Glutamatergic neuron (in vitro differentiated cells): Measurements from ENCODE around the gene PSORS1C2. TPM values are rescaled to one million over a fixed set of nuclear protein-coding genes. Genes with fewer than 3 reads are reported as not detected.

ENCODE experiments used
- DNase-seq: peaks from one replicate; pipeline ENCODE4 v3.0.0; 2022
- H3K27ac Mint-ChIP-seq: one replicate; pipeline ENCODE4 v1.8.0; 2020; ENCODE audit warnings: mild to moderate bottlenecking, mixed read lengths, inconsistent platforms; ENCODE audit not compliant: unreplicated experiment
- H3K27me3 Mint-ChIP-seq: one replicate; pipeline ENCODE4 v1.8.0; 2020; ENCODE audit warnings: mild to moderate bottlenecking, moderate library complexity, mixed read lengths, inconsistent platforms; ENCODE audit not compliant: unreplicated experiment
- H3K36me3 Mint-ChIP-seq: one replicate; pipeline ENCODE4 v1.8.0; 2020; ENCODE audit warnings: mild to moderate bottlenecking, mixed read lengths, inconsistent platforms; ENCODE audit not compliant: unreplicated experiment
- H3K4me1 Mint-ChIP-seq: one replicate; pipeline ENCODE4 v1.8.0; 2020; ENCODE audit warnings: mild to moderate bottlenecking, low read depth, mixed read lengths, inconsistent platforms; ENCODE audit not compliant: unreplicated experiment
- H3K4me3 Mint-ChIP-seq: one replicate; pipeline ENCODE4 v1.8.0; 2020; ENCODE audit warnings: mild to moderate bottlenecking, mixed read lengths, inconsistent platforms; ENCODE audit not compliant: unreplicated experiment
- H3K9me3 Mint-ChIP-seq: one replicate; pipeline ENCODE4 v1.8.0; 2020; ENCODE audit warnings: mild to moderate bottlenecking, moderate library complexity, mixed read lengths, inconsistent platforms; ENCODE audit not compliant: unreplicated experiment
- CTCF ChIP-seq: fragments of 200-600 bp; sonication (generic); IDR thresholded peaks from one replicate; pipeline ENCODE4 v1.5.0; 2021; ENCODE audit not compliant: partially characterized antibody, unreplicated experiment
- total RNA-seq: library from RNA; stranded (reverse); fragmentation: NEBNext Ultra II Directional; extraction: Animal tissue kit (Norgen Biotek cat#: 25700); gene quantifications from one replicate; pipeline ENCODE4 v1.2.1, GENCODE V29; 2021; ENCODE audit not compliant: unreplicated experiment

Gene PSORS1C2
- total RNA-seq, 1 donor from 2014 or later: 0.49 TPM

- no peak for DNase-seq
- H3K9me3 Mint-ChIP-seq: no peaks in the 10 kb centered on the region
- H3K4me3 Mint-ChIP-seq: no peak overlapping the region
- H3K27ac Mint-ChIP-seq: no peak overlapping the region
- H3K4me1 Mint-ChIP-seq: no peaks in the 10 kb centered on the region
- no peaks in the 10 kb centered on the region for H3K36me3 Mint-ChIP-seq
- TF ChIP-seq CTCF: no peak
- peaks cover 6% of the 10 kb centered on the region for H3K27me3 Mint-ChIP-seq
These were observed 42.7 kb downstream of the PSORS1C2 start for GRCh38 chr6:31096215-31096614.

GRCh38 chr6:31094389-31094881 lies 44.4 kb downstream of the PSORS1C2 start:
- no peak for DNase-seq
- no peak for TF ChIP-seq CTCF
- Mint-ChIP-seq H3K4me1 (no peaks in the 10 kb centered on the region), H3K9me3 (no peaks in the 10 kb centered on the region), H3K27me3 (peaks cover 6% of the 10 kb centered on the region), H3K4me3 (no peak overlapping the region), H3K27ac (peak overlapping the region; percentile 20), H3K36me3 (no peaks in the 10 kb centered on the region)

- H3K27me3 Mint-ChIP-seq: peaks cover 6% of the 10 kb centered on the region
- H3K36me3 Mint-ChIP-seq: no peaks in the 10 kb centered on the region
- H3K4me3 Mint-ChIP-seq: no peak overlapping the region
- no peaks in the 10 kb centered on the region for H3K9me3 Mint-ChIP-seq
- no peak for DNase-seq
- H3K27ac Mint-ChIP-seq: no peak overlapping the region
- no peaks in the 10 kb centered on the region for H3K4me1 Mint-ChIP-seq
- TF ChIP-seq CTCF: no peak
These were observed 45.9 kb downstream of the PSORS1C2 start for GRCh38 chr6:31092769-31093505.

GRCh38 chr6:31092238-31092637 lies 46.6 kb downstream of the PSORS1C2 start:
- no peak overlapping the region for H3K4me3 Mint-ChIP-seq
- peaks cover 2% of the 10 kb centered on the region for H3K4me1 Mint-ChIP-seq

More at GRCh38 chr6:31092238-31092637, 46.6 kb downstream of the PSORS1C2 start:
- H3K36me3 Mint-ChIP-seq: no peaks in the 10 kb centered on the region
- H3K27me3 Mint-ChIP-seq: peaks cover 6% of the 10 kb centered on the region
- DNase-seq: no peak
- H3K9me3 Mint-ChIP-seq: no peaks in the 10 kb centered on the region
- H3K27ac Mint-ChIP-seq: no peak overlapping the region
- no peak for TF ChIP-seq CTCF
